ENCODE results near the gene MORC2. TPM values are rescaled to one million over a fixed set of nuclear protein-coding genes. Genes with fewer than 3 reads are reported as not detected.

Gene MORC2
- polyA plus RNA-seq, 1 donor from 2014 or later: 15.1 TPM

- Histone ChIP-seq H3K9me2 (ENCODE audit: insufficient read depth, low read length) (no peaks in the 10 kb centered on the region), H3K9ac (ENCODE audit: low read length) (no peak overlapping the region), H3K9me3 (ENCODE audit: low read length) (no peaks in the 10 kb centered on the region), H2AFZ (ENCODE audit: low read depth, low read length) (no peak overlapping the region), H4K20me1 (ENCODE audit: insufficient read depth) (peaks cover 2% of the 10 kb centered on the region), H3K36me3 (ENCODE audit: insufficient read depth, low read length) (peaks cover 28% of the 10 kb centered on the region), H3K79me2 (replicated peaks; ENCODE audit: insufficient read depth, low read length) (no peaks in the 10 kb centered on the region), H3K27ac (ENCODE audit: low read length) (no peak overlapping the region), H3F3A (ENCODE audit: insufficient read depth, low read length, poor library complexity, severe bottlenecking) (no peaks in the 10 kb centered on the region), H3K4me2 (ENCODE audit: low read length) (no peak overlapping the region), H3K27me3 (ENCODE audit: insufficient read depth, low read depth, low read length) (no peaks in the 10 kb centered on the region), H3K4me3 (ENCODE audit: low read length) (no peak overlapping the region)
- TF ChIP-seq EP300 (conservative IDR thresholded peaks at IDR 0.05; ENCODE audit: poor library complexity, severe bottlenecking): no peak
- no peak for TF ChIP-seq RAD21 (conservative IDR thresholded peaks at IDR 0.05)
- TF ChIP-seq SMC3 (conservative IDR thresholded peaks at IDR 0.05; ENCODE audit: poor library complexity): no peak
- TF ChIP-seq CTCF (IDR thresholded peaks at IDR 0.05; ENCODE audit: poor library complexity, severe bottlenecking): no peak
- TF ChIP-seq EZH2 (IDR thresholded peaks at IDR 0.05; ENCODE audit: borderline replicate concordance, insufficient read depth, low read length, poor library complexity, severe bottlenecking): no peak
- no peak for TF ChIP-seq MXI1 (conservative IDR thresholded peaks at IDR 0.05; ENCODE audit: poor library complexity, severe bottlenecking)
- TF ChIP-seq POLR2AphosphoS5 (IDR thresholded peaks at IDR 0.05): no peak
- TF ChIP-seq REST (IDR thresholded peaks at IDR 0.05; ENCODE audit: borderline replicate concordance): no peak
- no peak for TF ChIP-seq TAF1 (IDR thresholded peaks at IDR 0.05; ENCODE audit: low read depth)
These were observed 27.8 kb downstream of the MORC2 start for GRCh38 chr22:30940685-30941362.

DNA sequence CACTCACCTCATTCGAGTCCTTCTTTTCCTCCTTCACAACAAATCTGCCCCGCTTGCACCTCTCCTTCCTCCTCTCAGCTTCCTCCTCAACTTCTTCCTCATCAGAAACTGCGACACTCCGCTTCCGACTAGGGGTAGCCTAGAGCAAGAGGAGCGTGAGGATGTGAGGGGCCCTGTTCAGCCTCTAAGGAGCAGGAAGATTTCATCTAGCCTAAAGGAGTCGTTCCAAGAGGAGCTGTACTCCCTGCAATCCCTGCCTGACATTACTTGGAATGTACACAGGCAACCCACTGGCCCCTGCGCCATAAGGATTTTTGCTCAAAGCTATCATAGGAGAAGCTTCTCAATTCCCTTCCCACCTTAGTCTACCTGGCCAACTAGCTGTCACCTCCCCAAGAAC is 34.5 kb downstream of the MORC2 start:
- Histone ChIP-seq H2AFZ (ENCODE audit: low read depth, low read length) (no peak overlapping the region), H3K9me3 (ENCODE audit: low read length) (no peaks in the 10 kb centered on the region), H3K9ac (ENCODE audit: low read length) (no peak overlapping the region), H3K9me2 (ENCODE audit: insufficient read depth, low read length) (no peaks in the 10 kb centered on the region), H3K4me3 (ENCODE audit: low read length) (no peak overlapping the region), H3K4me2 (ENCODE audit: low read length) (no peak overlapping the region), H4K20me1 (ENCODE audit: insufficient read depth) (peaks cover 2% of the 10 kb centered on the region), H3K79me2 (replicated peaks; ENCODE audit: insufficient read depth, low read length) (no peaks in the 10 kb centered on the region), H3K27me3 (ENCODE audit: insufficient read depth, low read depth, low read length) (no peaks in the 10 kb centered on the region), H3K36me3 (ENCODE audit: insufficient read depth, low read length) (peaks cover 7% of the 10 kb centered on the region), H3K27ac (ENCODE audit: low read length) (no peak overlapping the region), H3F3A (ENCODE audit: insufficient read depth, low read length, poor library complexity, severe bottlenecking) (no peaks in the 10 kb centered on the region)
- no peak for TF ChIP-seq SMC3 (conservative IDR thresholded peaks at IDR 0.05; ENCODE audit: poor library complexity)
- no peak for TF ChIP-seq EP300 (conservative IDR thresholded peaks at IDR 0.05; ENCODE audit: poor library complexity, severe bottlenecking)
- TF ChIP-seq EZH2 (IDR thresholded peaks at IDR 0.05; ENCODE audit: borderline replicate concordance, insufficient read depth, low read length, poor library complexity, severe bottlenecking): no peak
- TF ChIP-seq REST (IDR thresholded peaks at IDR 0.05; ENCODE audit: borderline replicate concordance): no peak
- TF ChIP-seq POLR2AphosphoS5 (IDR thresholded peaks at IDR 0.05): no peak
- TF ChIP-seq TAF1 (IDR thresholded peaks at IDR 0.05; ENCODE audit: low read depth): no peak
- no peak for TF ChIP-seq MXI1 (conservative IDR thresholded peaks at IDR 0.05; ENCODE audit: poor library complexity, severe bottlenecking)
- no peak for TF ChIP-seq RAD21 (conservative IDR thresholded peaks at IDR 0.05)
- no peak for TF ChIP-seq CTCF (IDR thresholded peaks at IDR 0.05; ENCODE audit: poor library complexity, severe bottlenecking)

All from neural cell (in vitro differentiated cells).